Measurements from ENCODE around the gene HELQ. TPM values are rescaled to one million over a fixed set of nuclear protein-coding genes. Genes with fewer than 3 reads are reported as not detected.

The HELQ gene
- total and polyA plus RNA-seq, 4 donors, result 5.8 to 10.0 (median 6.7) TPM

DNA sequence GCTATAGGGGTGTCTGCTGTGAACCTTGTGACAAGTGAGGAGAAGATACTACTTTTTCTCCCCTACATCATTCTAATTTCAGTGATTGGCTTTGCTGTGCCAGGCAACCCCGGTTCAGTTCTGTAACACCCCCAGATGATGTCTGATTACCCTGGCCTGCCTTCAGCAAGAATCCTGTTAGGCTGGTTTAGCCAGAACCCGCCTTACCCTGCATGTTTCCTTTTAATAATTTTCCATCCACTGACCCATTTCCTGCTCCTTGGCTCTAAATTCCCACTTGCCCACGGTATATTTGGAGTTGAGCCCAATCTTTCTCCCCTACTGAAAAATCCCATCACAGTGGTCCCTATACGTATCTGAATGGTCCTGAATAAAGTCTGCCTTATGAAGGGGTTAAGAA lies 74.5 kb downstream of the HELQ start:
- no peak for DNase-seq (ENCODE audit: low spot score)
- no peaks in the 10 kb centered on the region for H3K36me3 ChIP-seq (ENCODE audit: control insufficient read depth in 4 of 4, insufficient read depth in 3 of 4, low read depth in 1 of 4, low read length in 3 of 4)
- H3K9ac ChIP-seq (ENCODE audit: low read depth in 1 of 2, low read length in 2 of 2), result no peak overlapping the region
- H3K4me1 ChIP-seq (ENCODE audit: control insufficient read depth in 4 of 4, insufficient read depth in 4 of 4, low read length in 3 of 4), result no peaks in the 10 kb centered on the region
- H3K4me3 ChIP-seq (ENCODE audit: low read depth in 1 of 3, low read length in 3 of 3), result no peak overlapping the region
- WGBS, result 79% methylated on average over 4 of the region's 4 CpGs
- no peak overlapping the region for H3K27ac ChIP-seq (ENCODE audit: low read depth in 1 of 2, low read length in 2 of 2)
- H3K9me3 ChIP-seq (ENCODE audit: control insufficient read depth in 4 of 4, low read length in 3 of 4), result peaks cover 0 to 14% (median 7%) of the 10 kb centered on the region in 4 donors
- H3K27me3 ChIP-seq (ENCODE audit: control insufficient read depth in 4 of 4, insufficient read depth in 4 of 4, low read length in 3 of 4), result no peaks in the 10 kb centered on the region
- no peak for TF ChIP-seq JUND (IDR thresholded peaks at IDR 0.05)
- TF ChIP-seq TAF1 (conservative IDR thresholded peaks at IDR 0.05), result no peak
- TF ChIP-seq, protein P1, sequence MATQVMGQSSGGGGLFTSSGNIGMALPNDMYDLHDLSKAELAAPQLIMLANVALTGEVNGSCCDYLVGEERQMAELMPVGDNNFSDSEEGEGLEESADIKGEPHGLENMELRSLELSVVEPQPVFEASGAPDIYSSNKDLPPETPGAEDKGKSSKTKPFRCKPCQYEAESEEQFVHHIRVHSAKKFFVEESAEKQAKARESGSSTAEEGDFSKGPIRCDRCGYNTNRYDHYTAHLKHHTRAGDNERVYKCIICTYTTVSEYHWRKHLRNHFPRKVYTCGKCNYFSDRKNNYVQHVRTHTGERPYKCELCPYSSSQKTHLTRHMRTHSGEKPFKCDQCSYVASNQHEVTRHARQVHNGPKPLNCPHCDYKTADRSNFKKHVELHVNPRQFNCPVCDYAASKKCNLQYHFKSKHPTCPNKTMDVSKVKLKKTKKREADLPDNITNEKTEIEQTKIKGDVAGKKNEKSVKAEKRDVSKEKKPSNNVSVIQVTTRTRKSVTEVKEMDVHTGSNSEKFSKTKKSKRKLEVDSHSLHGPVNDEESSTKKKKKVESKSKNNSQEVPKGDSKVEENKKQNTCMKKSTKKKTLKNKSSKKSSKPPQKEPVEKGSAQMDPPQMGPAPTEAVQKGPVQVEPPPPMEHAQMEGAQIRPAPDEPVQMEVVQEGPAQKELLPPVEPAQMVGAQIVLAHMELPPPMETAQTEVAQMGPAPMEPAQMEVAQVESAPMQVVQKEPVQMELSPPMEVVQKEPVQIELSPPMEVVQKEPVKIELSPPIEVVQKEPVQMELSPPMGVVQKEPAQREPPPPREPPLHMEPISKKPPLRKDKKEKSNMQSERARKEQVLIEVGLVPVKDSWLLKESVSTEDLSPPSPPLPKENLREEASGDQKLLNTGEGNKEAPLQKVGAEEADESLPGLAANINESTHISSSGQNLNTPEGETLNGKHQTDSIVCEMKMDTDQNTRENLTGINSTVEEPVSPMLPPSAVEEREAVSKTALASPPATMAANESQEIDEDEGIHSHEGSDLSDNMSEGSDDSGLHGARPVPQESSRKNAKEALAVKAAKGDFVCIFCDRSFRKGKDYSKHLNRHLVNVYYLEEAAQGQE (IDR thresholded peaks at IDR 0.05), result no peak
- TF ChIP-seq GABPA (IDR thresholded peaks at IDR 0.05 in 1 of 2, conservative IDR thresholded peaks at IDR 0.05 in 1 of 2), result no peak
- TF ChIP-seq, protein P2, sequence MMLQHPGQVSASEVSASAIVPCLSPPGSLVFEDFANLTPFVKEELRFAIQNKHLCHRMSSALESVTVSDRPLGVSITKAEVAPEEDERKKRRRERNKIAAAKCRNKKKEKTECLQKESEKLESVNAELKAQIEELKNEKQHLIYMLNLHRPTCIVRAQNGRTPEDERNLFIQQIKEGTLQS (IDR thresholded peaks at IDR 0.05), result no peak
- TF ChIP-seq EGR1 (IDR thresholded peaks at IDR 0.05; ENCODE audit: low read depth in 2 of 2), result no peak
- no peak for TF ChIP-seq SP1 (IDR thresholded peaks at IDR 0.05)
- no peak for TF ChIP-seq YY1 (IDR thresholded peaks at IDR 0.05)
- no peak for TF ChIP-seq RAD21 (IDR thresholded peaks at IDR 0.05)
- TF ChIP-seq FOXA2 (IDR thresholded peaks at IDR 0.05), result no peak
- no peak for TF ChIP-seq NR2F2 (IDR thresholded peaks at IDR 0.05)
- TF ChIP-seq, protein P3, sequence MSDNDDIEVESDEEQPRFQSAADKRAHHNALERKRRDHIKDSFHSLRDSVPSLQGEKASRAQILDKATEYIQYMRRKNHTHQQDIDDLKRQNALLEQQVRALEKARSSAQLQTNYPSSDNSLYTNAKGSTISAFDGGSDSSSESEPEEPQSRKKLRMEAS (IDR thresholded peaks at IDR 0.05), result no peak
- TF ChIP-seq HNF4A (conservative IDR thresholded peaks at IDR 0.05), result no peak
- no peak for TF ChIP-seq HNF4G (IDR thresholded peaks at IDR 0.05)
- TF ChIP-seq, protein P4, sequence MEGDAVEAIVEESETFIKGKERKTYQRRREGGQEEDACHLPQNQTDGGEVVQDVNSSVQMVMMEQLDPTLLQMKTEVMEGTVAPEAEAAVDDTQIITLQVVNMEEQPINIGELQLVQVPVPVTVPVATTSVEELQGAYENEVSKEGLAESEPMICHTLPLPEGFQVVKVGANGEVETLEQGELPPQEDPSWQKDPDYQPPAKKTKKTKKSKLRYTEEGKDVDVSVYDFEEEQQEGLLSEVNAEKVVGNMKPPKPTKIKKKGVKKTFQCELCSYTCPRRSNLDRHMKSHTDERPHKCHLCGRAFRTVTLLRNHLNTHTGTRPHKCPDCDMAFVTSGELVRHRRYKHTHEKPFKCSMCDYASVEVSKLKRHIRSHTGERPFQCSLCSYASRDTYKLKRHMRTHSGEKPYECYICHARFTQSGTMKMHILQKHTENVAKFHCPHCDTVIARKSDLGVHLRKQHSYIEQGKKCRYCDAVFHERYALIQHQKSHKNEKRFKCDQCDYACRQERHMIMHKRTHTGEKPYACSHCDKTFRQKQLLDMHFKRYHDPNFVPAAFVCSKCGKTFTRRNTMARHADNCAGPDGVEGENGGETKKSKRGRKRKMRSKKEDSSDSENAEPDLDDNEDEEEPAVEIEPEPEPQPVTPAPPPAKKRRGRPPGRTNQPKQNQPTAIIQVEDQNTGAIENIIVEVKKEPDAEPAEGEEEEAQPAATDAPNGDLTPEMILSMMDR (IDR thresholded peaks at IDR 0.05; ENCODE audit: low read depth, low read length, missing input control), result no peak
- TF ChIP-seq FOXA1 (IDR thresholded peaks at IDR 0.05), result no peak

DNA sequence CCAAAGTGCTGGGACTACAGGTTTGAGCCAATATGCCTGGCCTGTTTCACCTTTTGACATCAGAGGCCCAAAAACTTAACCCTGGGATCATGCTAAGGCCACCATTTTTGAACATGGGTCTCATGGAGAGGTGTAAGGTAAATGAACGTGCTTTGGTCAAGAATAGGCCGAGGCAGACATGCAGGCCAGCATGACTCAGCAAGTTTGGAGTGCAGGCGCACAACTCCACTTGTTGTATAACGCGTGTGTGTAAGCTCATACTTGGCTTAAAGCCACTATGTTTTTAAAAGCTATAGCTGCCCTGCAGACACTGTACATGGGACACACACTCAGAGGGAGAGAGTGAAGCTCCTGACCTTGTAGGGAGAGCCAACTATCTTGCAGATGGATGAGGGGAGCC lies 77.2 kb downstream of the HELQ start:
- no peak overlapping the region for H3K27ac ChIP-seq (ENCODE audit: low read depth in 1 of 2, low read length in 2 of 2)
- H3K4me3 ChIP-seq (ENCODE audit: low read depth in 1 of 3, low read length in 3 of 3), result peak overlapping the region in 1 of 3 donors; percentile 8
- 93% methylated on average over 5 of the region's 5 CpGs for WGBS
- no peaks in the 10 kb centered on the region for H3K36me3 ChIP-seq (ENCODE audit: control insufficient read depth in 4 of 4, insufficient read depth in 3 of 4, low read depth in 1 of 4, low read length in 3 of 4)
- H3K4me1 ChIP-seq (ENCODE audit: control insufficient read depth in 4 of 4, insufficient read depth in 4 of 4, low read length in 3 of 4), result no peaks in the 10 kb centered on the region
- TF ChIP-seq NR2F2 (IDR thresholded peaks at IDR 0.05), result no peak
- TF ChIP-seq TAF1 (conservative IDR thresholded peaks at IDR 0.05), result no peak
- TF ChIP-seq HNF4G (IDR thresholded peaks at IDR 0.05), result no peak
- TF ChIP-seq FOXA2 (IDR thresholded peaks at IDR 0.05), result no peak
- TF ChIP-seq, protein P2 (IDR thresholded peaks at IDR 0.05), result no peak
- TF ChIP-seq, protein P3 (IDR thresholded peaks at IDR 0.05), result no peak
- TF ChIP-seq JUND (IDR thresholded peaks at IDR 0.05), result no peak
- no peak for TF ChIP-seq YY1 (IDR thresholded peaks at IDR 0.05)
- TF ChIP-seq, protein P4 (IDR thresholded peaks at IDR 0.05; ENCODE audit: low read depth, low read length, missing input control), result no peak
- TF ChIP-seq HNF4A (conservative IDR thresholded peaks at IDR 0.05), result no peak
- no peak for TF ChIP-seq FOXA1 (IDR thresholded peaks at IDR 0.05)
- H3K9me3 ChIP-seq (ENCODE audit: control insufficient read depth in 4 of 4, low read length in 3 of 4), result peaks cover 0 to 14% (median 7%) of the 10 kb centered on the region in 4 donors
- DNase-seq (ENCODE audit: low spot score), result no peak
- H3K27me3 ChIP-seq (ENCODE audit: control insufficient read depth in 4 of 4, insufficient read depth in 4 of 4, low read length in 3 of 4), result no peaks in the 10 kb centered on the region
- H3K9ac ChIP-seq (ENCODE audit: low read depth in 1 of 2, low read length in 2 of 2), result no peak overlapping the region
